ENCODE results near the gene FGF3.

DNA sequence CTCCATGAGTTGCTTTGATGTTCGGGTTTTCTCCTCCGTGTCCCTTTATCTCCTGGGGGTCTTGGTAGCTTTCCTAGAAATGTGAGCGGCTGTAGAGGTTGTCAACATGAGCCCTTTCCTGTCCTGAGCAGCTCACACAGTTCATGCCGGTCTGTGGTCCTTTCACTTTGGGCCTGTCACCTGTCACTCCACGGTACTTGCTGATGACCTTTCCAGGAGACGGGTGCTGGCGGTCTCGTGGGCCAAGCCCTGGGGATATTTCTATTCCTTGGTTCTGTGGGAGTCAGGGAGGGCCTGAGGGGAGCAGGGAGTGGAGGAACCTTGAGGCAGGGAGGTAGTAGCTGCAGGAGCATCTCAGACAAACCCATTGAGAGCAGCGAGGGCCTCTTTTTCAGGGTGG lies 23.2 kb downstream of the FGF3 start:
- TF ChIP-seq, protein P1, sequence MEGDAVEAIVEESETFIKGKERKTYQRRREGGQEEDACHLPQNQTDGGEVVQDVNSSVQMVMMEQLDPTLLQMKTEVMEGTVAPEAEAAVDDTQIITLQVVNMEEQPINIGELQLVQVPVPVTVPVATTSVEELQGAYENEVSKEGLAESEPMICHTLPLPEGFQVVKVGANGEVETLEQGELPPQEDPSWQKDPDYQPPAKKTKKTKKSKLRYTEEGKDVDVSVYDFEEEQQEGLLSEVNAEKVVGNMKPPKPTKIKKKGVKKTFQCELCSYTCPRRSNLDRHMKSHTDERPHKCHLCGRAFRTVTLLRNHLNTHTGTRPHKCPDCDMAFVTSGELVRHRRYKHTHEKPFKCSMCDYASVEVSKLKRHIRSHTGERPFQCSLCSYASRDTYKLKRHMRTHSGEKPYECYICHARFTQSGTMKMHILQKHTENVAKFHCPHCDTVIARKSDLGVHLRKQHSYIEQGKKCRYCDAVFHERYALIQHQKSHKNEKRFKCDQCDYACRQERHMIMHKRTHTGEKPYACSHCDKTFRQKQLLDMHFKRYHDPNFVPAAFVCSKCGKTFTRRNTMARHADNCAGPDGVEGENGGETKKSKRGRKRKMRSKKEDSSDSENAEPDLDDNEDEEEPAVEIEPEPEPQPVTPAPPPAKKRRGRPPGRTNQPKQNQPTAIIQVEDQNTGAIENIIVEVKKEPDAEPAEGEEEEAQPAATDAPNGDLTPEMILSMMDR (IDR thresholded peaks at IDR 0.05; ENCODE audit: low read depth, low read length): no peak
- no peak for TF ChIP-seq POLR2A (IDR thresholded peaks at IDR 0.05; ENCODE audit: extremely low read depth, insufficient read length)
- no peak for TF ChIP-seq MYC (IDR thresholded peaks at IDR 0.05; ENCODE audit: low read depth, low read length)
- TF ChIP-seq, protein P2, sequence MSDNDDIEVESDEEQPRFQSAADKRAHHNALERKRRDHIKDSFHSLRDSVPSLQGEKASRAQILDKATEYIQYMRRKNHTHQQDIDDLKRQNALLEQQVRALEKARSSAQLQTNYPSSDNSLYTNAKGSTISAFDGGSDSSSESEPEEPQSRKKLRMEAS (IDR thresholded peaks at IDR 0.05; ENCODE audit: low read depth, low read length): no peak

Data from NB4 (cell line).